ENCODE measurements around the gene NABP1. TPM values are rescaled to one million over a fixed set of nuclear protein-coding genes. Genes with fewer than 3 reads are reported as not detected.

Gene NABP1
- total RNA-seq, 2 experiments from 2014 or later = 16.7 to 42.5 TPM

- ChIA-PET POLR2A (interaction anchor here (1.0 kb wide), 1 partner anchor 24 kb away, joined by 3 read pairs; no protein-coding TSS in a partner anchor), CTCF (ENCODE audit: unreplicated experiment) (no interaction called here)
- no peak for DNase-seq (ENCODE audit: low spot score)
Observed at GRCh38 chr2:191645032-191645431, 32.9 kb upstream of the NABP1 start.

GRCh38 chr2:191645434-191646162 lies 32.3 kb upstream of the NABP1 start:
- no peak overlapping the region for H3K4me2 ChIP-seq (ENCODE audit: low read length)
- H3K9me2 ChIP-seq (ENCODE audit: insufficient read depth, low read length) = no peaks in the 10 kb centered on the region
- H3K4me1 ChIP-seq (ENCODE audit: insufficient read depth, low read length, poor library complexity, severe bottlenecking) = no peaks in the 10 kb centered on the region
- POLR2A ChIA-PET = interaction anchor here (0.5 to 1.0 kb wide), 2 partner anchors 17 to 25 kb away, joined by 3 read pairs; no protein-coding TSS in a partner anchor
- no peaks in the 10 kb centered on the region for H3K79me2 ChIP-seq (ENCODE audit: insufficient read depth, low read depth, low read length)
- H3K9me3 ChIP-seq (ENCODE audit: low read length) = no peaks in the 10 kb centered on the region
- no peak overlapping the region for H2AFZ ChIP-seq (ENCODE audit: low read length)
- H3K4me3 ChIP-seq (ENCODE audit: low read depth, low read length, poor library complexity, severe bottlenecking) = no peak overlapping the region
- DNase-seq (ENCODE audit: low spot score) = no peak
- CTCF ChIA-PET (ENCODE audit: unreplicated experiment) = no interaction called here
- intact Hi-C loops (cut with micrococcal nuclease; ENCODE audit: unreplicated experiment) = no loop called here
- TF ChIP-seq EZH2phosphoT487 (IDR thresholded peaks at IDR 0.05; ENCODE audit: borderline replicate concordance, low read depth, low read length) = no peak
- no peak for TF ChIP-seq CTCF (conservative IDR thresholded peaks at IDR 0.05; ENCODE audit: low read length)
- no peak overlapping the region for H3K27ac ChIP-seq (ENCODE audit: low read depth, low read length, poor library complexity, severe bottlenecking)
- no peaks in the 10 kb centered on the region for H3K36me3 ChIP-seq (ENCODE audit: insufficient read depth, low read length)
- BruUV-seq (replicated peaks) = no TSS peak
- H4K20me1 ChIP-seq (ENCODE audit: insufficient read depth, low read length) = no peaks in the 10 kb centered on the region

More at GRCh38 chr2:191645032-191645431, 32.9 kb upstream of the NABP1 start:
- Histone ChIP-seq H3K9me3 (ENCODE audit: low read length) (no peaks in the 10 kb centered on the region), H3K79me2 (ENCODE audit: insufficient read depth, low read depth, low read length) (no peaks in the 10 kb centered on the region), H3K4me3 (ENCODE audit: low read depth, low read length, poor library complexity, severe bottlenecking) (no peak overlapping the region), H3K4me2 (ENCODE audit: low read length) (no peak overlapping the region), H3K9me2 (ENCODE audit: insufficient read depth, low read length) (no peaks in the 10 kb centered on the region), H3K4me1 (ENCODE audit: insufficient read depth, low read length, poor library complexity, severe bottlenecking) (no peaks in the 10 kb centered on the region), H2AFZ (ENCODE audit: low read length) (no peak overlapping the region), H3K36me3 (ENCODE audit: insufficient read depth, low read length) (no peaks in the 10 kb centered on the region), H4K20me1 (ENCODE audit: insufficient read depth, low read length) (no peaks in the 10 kb centered on the region), H3K27ac (ENCODE audit: low read depth, low read length, poor library complexity, severe bottlenecking) (no peak overlapping the region)
- no TSS peak for BruUV-seq (replicated peaks)
- TF ChIP-seq CTCF (conservative IDR thresholded peaks at IDR 0.05; ENCODE audit: low read length) (no peak), EZH2phosphoT487 (IDR thresholded peaks at IDR 0.05; ENCODE audit: borderline replicate concordance, low read depth, low read length) (no peak)
- intact Hi-C loops (cut with micrococcal nuclease; ENCODE audit: unreplicated experiment) = no loop called here
